LNCaP clone FGC (cell line): Measurements from ENCODE around the gene KCNN4.
A peak's percentile ranks its signal among the peaks of the same experiment; 100 is the strongest.

Experiments used
- DNase-seq: peaks from one replicate; pipeline ENCODE4 v3.0.0-alpha.2; 2011; ENCODE audit warnings: low read depth
- H3K4me3 ChIP-seq: 2 replicates; pipeline ENCODE4 v1.5.1; 2011; ENCODE audit warnings: mild to moderate bottlenecking, low read depth, low read length, control low read depth
- TF ChIP-seq, protein P1 (sequence below): IDR thresholded peaks from 2 replicates; pipeline ENCODE4 v1.5.1; 2012; ENCODE audit warnings: mild to moderate bottlenecking; ENCODE audit not compliant: control insufficient read depth, insufficient read depth; ENCODE audit errors: extremely low read depth

KCNN4 gene

DNA sequence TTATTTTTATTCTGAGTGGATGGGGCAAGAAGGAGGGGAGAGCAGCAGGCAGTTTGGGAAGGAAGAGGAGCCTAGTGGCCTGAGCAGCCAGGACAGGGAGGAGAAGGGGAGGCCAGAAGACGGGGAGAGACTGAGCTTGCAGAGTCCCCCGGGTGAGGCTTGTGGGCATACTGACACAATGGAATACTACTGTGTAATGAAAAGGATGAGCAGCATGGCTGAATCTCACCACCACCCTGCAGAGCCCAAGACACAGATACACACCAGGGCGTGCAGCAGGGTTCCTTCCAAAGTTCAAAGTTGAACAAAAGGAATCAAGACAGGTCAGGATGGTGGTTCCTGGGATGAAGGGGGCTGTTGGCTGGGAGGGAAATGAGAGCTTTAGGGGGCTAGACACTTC lies 18.0 kb downstream of the KCNN4 start:
- DNase-seq: no peak
- TF ChIP-seq, protein P1, sequence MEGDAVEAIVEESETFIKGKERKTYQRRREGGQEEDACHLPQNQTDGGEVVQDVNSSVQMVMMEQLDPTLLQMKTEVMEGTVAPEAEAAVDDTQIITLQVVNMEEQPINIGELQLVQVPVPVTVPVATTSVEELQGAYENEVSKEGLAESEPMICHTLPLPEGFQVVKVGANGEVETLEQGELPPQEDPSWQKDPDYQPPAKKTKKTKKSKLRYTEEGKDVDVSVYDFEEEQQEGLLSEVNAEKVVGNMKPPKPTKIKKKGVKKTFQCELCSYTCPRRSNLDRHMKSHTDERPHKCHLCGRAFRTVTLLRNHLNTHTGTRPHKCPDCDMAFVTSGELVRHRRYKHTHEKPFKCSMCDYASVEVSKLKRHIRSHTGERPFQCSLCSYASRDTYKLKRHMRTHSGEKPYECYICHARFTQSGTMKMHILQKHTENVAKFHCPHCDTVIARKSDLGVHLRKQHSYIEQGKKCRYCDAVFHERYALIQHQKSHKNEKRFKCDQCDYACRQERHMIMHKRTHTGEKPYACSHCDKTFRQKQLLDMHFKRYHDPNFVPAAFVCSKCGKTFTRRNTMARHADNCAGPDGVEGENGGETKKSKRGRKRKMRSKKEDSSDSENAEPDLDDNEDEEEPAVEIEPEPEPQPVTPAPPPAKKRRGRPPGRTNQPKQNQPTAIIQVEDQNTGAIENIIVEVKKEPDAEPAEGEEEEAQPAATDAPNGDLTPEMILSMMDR: no peak

DNA sequence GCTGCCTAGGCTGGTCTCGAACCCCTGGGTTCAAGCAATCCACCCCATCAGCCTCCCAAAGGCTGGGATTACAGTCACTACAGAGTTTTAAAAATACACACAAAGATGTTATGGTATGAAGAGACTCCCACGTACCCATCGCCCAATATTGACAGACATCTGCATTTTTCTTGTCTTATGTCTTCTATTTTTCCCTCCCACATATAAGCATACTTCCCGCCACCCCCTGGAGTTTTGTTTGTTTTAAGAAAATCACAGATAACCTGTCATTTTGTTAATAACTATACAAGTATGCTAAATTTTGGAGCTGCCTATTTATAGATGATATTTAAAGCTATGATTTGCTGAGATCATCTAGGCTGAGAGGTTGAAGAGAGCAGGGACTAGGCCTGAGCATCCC lies 19.8 kb downstream of the KCNN4 start:
- no peak overlapping the region for H3K4me3 ChIP-seq
- TF ChIP-seq, protein P1: no peak
- no peak for DNase-seq

More for the DNA sequence above, 18.0 kb downstream of the KCNN4 start:
- H3K4me3 ChIP-seq: no peak overlapping the region

DNA sequence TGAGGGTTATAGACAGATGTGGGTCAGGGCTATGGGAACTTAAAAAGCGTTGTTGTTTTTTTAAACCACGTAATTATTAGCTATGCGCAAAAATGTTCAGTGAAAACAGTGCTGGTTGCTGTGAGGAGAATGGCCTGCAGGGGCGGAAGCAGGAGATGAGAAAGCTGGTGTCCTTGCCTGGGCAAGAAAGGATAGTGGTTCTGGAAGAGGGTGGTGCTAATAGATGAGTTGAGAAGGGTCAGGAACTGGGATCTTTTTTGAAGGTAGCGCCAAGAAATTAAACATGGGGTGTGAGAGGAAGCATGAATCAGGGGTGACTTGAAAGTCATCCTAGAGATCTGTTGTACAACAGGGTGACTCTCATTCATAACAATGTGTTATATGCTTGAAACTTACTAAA lies 21.3 kb downstream of the KCNN4 start:
- no peak for DNase-seq
- TF ChIP-seq, protein P1: no peak
- H3K4me3 ChIP-seq: no peak overlapping the region

DNA sequence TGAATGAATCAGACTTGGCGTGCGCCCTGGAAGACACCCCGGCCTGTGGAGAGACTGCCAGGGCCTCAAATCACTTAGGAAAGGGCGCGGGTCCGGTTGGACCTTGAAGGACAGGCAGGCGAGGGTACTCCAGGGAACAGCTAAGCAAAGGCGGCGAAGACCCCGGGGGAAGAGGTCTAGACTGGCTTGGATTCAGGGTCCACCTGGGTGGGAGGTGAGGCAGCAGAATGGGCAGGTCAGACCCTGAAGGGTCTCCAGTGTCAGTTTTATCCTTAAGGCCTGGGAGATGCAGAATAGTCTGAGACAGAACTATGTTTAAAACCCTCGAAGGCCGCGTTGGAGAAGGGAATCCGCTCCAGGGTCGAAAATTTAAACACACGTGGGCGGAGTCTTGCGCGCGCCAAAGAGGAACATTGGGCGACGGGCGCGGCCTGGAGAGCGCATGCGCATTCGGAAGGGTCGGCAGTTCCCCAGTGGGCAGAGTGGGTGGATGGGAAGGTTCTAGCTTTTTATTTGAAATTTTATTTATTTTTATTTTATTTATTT lies 25.4 kb downstream of the KCNN4 start:
- TF ChIP-seq, protein P1: no peak
- peak overlapping the region; percentile 75 for H3K4me3 ChIP-seq
- DNase-seq: no peak

DNA sequence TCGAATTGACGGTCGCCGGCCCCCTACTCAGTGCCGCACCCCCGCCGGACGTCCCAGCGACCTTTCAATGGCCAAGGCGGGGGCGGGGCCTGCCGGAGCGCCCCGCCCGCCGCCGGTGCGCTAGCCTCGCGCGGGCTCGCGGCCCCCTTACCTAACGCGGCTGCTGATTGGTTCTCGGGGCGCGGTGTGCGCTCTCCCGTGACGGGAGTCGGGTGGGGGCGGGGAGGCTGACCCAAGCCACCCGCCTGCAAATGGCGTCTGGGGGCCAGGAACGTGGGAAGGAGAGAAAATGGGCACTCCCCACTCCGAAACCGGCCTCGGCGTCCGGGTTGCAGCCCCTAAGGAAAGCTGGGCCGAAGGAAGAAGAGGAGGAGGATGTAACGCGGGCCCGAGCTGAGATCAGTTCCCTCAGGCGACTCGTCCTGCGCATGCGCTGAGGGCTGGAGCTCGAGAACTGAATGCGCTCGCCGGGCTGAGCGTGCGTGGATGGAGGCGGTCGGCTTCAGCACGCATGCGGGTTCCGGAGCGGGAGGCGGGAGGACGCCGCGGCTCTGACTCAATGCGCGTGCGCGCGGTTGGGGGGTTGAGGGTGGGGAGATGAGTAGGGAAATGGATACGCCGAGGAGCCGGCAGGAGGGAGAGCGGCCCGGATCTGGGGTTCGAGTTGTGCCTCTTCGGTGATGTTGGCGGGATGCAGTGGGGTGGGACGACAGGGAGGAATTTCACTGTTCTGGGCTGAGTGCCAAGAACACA lies 26.1 kb downstream of the KCNN4 start, which contains the start of gene SMG9:
Gene SMG9, minus strand, starts transcription at position 460 of the 753 bp plus-strand sequence. CDS start 4,221 bp downstream, outside the sequence.
- TF ChIP-seq, protein P1: no peak
- peak; percentile 71 for DNase-seq
- H3K4me3 ChIP-seq: peak within 1 kb of the TSS; percentile 75

DNA sequence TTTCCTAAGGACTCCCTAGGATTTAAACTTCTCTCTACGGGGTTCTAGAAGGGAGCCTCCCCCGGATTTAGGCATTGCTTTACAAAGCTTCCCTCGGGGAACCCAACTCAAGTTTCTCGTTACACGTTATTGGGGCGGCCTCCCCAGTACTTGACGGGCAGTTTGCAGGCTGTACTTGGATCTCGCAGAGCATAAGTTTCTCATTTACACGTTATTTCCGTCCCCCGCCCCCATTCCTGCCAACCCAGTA lies 26.6 kb downstream of the KCNN4 start:
- TF ChIP-seq, protein P1: no peak
- H3K4me3 ChIP-seq: peak overlapping the region; percentile 75
- no peak for DNase-seq

DNA sequence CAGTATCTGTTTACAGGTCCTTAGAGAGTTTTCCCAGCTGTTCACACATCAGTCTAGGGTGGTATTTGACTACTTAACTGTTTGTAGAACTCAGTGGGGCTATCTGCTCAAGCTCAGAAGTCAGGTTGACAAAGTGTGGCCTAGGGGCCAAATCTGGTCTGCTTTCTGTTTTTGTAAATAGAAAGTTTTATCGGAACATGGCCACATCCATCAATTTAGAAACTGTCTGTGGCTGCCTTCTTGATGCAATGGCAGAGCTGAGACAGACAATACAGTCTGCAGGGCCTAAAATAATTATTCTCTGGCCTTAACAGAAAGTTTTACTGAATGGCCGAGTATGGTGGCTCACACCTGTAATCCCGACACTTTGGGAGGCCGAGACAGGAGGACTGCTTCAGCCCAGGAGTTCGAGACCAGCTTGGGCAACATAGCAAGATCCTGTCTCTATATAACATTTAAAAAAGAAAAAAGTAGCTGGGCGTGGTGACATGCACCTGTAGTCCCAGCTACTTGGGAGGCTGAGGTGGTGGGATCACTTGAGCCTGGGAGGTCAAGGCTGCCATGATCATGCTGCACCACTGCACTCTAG lies 28.4 kb downstream of the KCNN4 start:
- TF ChIP-seq, protein P1: no peak
- H3K4me3 ChIP-seq: no peak overlapping the region
- no peak for DNase-seq
